Measurements from ENCODE around the gene RBM22.

Gene RBM22

DNA sequence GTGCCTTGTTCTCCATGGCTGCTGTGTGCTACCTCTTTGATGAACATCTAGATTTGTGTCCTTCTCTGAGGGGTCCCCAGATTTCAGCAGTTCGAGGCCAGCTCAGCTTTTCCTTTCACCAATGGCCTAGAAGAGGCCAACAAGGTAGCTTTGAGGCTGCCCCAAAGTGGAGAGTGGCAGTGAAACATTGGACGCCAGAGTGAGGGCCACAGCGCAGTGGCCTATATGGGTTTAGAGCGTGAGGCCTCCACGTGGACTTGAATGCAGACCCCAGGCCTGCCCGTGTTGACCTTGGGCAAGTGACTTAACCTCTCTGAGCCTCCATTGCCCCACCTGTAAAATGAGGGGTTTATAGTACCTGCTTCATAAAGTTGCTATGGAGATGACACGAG is 28.0 kb downstream of the RBM22 start:
- DNase-seq (ENCODE audit: low read depth, low spot score) = no peak
- Histone ChIP-seq H3K4me1 (ENCODE audit: control insufficient read depth, insufficient read depth, low read length) (peaks cover 8% of the 10 kb centered on the region), H3K27ac (ENCODE audit: low read length) (peak overlapping the region; percentile 5), H3K27me3 (ENCODE audit: control insufficient read depth, insufficient read depth, low read length) (no peaks in the 10 kb centered on the region), H3K4me3 (ENCODE audit: low read length) (peak overlapping the region; percentile 62; the same call in 1 of the 2 replicates), H3K36me3 (ENCODE audit: control insufficient read depth, insufficient read depth, low read length) (no peaks in the 10 kb centered on the region; the same call in 1 of the 2 replicates), H3K9me3 (ENCODE audit: control insufficient read depth, insufficient read depth, low read length) (no peaks in the 10 kb centered on the region)
- no CpG with 5 or more reads among the region's 7 CpGs for WGBS (ENCODE audit: insufficient coverage, insufficient read length)

DNA sequence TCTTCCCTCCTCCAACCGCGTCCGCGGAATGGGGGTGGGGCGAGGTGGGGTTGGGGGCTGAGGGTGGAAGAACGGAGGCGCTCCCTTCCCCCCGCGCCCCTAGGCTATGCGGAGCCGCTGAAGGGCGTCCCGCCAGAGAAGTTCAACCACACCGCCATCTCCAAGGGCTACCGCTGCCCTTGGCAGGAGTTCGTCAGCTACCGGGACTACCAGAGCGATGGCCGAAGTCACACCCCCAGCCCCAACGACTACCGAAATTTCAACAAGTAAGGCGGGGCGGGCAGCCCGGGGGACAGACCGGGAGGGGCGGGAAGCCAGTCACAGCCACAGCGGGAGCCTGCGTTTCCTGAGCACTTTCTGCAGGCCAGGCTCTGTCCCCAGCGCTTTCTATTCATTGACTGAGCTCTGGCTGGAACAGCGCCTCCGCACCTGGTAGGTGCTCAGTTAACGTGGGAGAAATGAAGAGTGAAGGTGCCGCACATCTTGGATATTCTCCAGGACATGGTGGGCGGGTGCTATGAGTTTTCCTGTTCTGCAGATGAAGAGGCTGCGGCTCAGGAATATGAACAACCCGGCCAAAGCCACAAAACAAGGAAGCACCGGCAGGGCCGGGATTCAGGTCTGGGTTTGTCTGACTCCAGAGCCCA is 28.5 kb downstream of the RBM22 start:
- peak overlapping the region; percentile 5 for H3K27ac ChIP-seq (ENCODE audit: low read length)
- no peaks in the 10 kb centered on the region for H3K27me3 ChIP-seq (ENCODE audit: control insufficient read depth, insufficient read depth, low read length)
- H3K4me1 ChIP-seq (ENCODE audit: control insufficient read depth, insufficient read depth, low read length) = peaks cover 8% of the 10 kb centered on the region
- DNase-seq (ENCODE audit: low read depth, low spot score) = no peak
- no CpG with 5 or more reads among the region's 38 CpGs for WGBS (ENCODE audit: insufficient coverage, insufficient read length)
- H3K36me3 ChIP-seq (ENCODE audit: control insufficient read depth, insufficient read depth, low read length) = no peaks in the 10 kb centered on the region; the same call in 1 of the 2 replicates
- H3K9me3 ChIP-seq (ENCODE audit: control insufficient read depth, insufficient read depth, low read length) = no peaks in the 10 kb centered on the region
- H3K4me3 ChIP-seq (ENCODE audit: low read length) = peak overlapping the region; percentile 62; the same call in 1 of the 2 replicates

- Histone ChIP-seq H3K27ac (ENCODE audit: low read length) (no peak overlapping the region), H3K27me3 (ENCODE audit: control insufficient read depth, insufficient read depth, low read length) (no peaks in the 10 kb centered on the region), H3K9me3 (ENCODE audit: control insufficient read depth, insufficient read depth, low read length) (no peaks in the 10 kb centered on the region), H3K36me3 (ENCODE audit: control insufficient read depth, insufficient read depth, low read length) (no peaks in the 10 kb centered on the region), H3K4me1 (ENCODE audit: control insufficient read depth, insufficient read depth, low read length) (peaks cover 8% of the 10 kb centered on the region), H3K4me3 (ENCODE audit: low read length) (peak overlapping the region; percentile 62)
- no CpG with 5 or more reads among the region's 51 CpGs for WGBS (ENCODE audit: insufficient coverage, insufficient read length)
- DNase-seq (ENCODE audit: low read depth, low spot score) = no peak
Measured at GRCh38 chr5:150671509-150672236, 29.2 kb downstream of the RBM22 start.

- Histone ChIP-seq H3K4me1 (ENCODE audit: control insufficient read depth, insufficient read depth, low read length) (peaks cover 8% of the 10 kb centered on the region), H3K9me3 (ENCODE audit: control insufficient read depth, insufficient read depth, low read length) (no peaks in the 10 kb centered on the region), H3K36me3 (ENCODE audit: control insufficient read depth, insufficient read depth, low read length) (no peaks in the 10 kb centered on the region), H3K27me3 (ENCODE audit: control insufficient read depth, insufficient read depth, low read length) (no peaks in the 10 kb centered on the region), H3K4me3 (ENCODE audit: low read length) (peak overlapping the region; percentile 62; the same call in 1 of the 2 replicates), H3K27ac (ENCODE audit: low read length) (no peak overlapping the region)
- DNase-seq (ENCODE audit: low read depth, low spot score) = no peak
- no CpG with 5 or more reads among the region's 2 CpGs for WGBS (ENCODE audit: insufficient coverage, insufficient read length)
Measured at GRCh38 chr5:150670948-150671310, 29.9 kb downstream of the RBM22 start.

DNA sequence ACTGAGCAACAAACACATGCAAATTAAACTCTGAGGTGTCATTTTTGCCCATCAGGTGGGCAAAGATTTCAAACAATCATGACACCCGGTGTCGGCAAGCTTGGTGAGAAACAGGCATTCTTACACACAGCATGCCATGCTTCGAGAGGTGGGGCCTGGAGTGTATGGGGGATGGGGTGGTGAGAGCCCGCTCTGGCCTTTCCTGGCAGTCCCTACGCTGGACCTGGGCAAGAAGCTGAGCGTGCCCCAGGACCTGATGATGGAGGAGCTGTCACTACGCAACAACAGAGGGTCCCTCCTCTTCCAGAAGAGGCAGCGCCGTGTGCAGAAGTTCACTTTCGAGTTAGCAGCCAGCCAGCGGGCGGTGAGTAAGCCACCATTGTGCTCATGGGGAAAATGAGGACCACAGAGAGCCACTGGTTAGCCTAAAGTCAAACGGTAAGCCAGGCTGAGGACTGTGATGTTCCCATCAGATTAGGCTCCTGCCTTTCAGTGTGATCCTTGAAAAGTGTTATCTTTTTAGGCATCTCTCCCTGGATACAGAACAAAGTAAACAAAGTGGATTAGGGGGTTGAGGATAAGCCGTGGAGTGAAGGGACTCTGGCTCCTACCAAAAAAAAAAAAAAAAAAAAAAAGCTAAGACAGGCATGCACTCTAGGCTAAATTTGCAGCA is 30.5 kb downstream of the RBM22 start:
- no peak for DNase-seq (ENCODE audit: low read depth, low spot score)
- H3K4me1 ChIP-seq (ENCODE audit: control insufficient read depth, insufficient read depth, low read length) = peaks cover 8% of the 10 kb centered on the region
- H3K27me3 ChIP-seq (ENCODE audit: control insufficient read depth, insufficient read depth, low read length) = no peaks in the 10 kb centered on the region
- no CpG with 5 or more reads among the region's 14 CpGs for WGBS (ENCODE audit: insufficient coverage, insufficient read length)
- no peak overlapping the region for H3K27ac ChIP-seq (ENCODE audit: low read length)
- H3K36me3 ChIP-seq (ENCODE audit: control insufficient read depth, insufficient read depth, low read length) = no peaks in the 10 kb centered on the region
- no peak overlapping the region for H3K4me3 ChIP-seq (ENCODE audit: low read length)
- no peaks in the 10 kb centered on the region for H3K9me3 ChIP-seq (ENCODE audit: control insufficient read depth, insufficient read depth, low read length)

DNA sequence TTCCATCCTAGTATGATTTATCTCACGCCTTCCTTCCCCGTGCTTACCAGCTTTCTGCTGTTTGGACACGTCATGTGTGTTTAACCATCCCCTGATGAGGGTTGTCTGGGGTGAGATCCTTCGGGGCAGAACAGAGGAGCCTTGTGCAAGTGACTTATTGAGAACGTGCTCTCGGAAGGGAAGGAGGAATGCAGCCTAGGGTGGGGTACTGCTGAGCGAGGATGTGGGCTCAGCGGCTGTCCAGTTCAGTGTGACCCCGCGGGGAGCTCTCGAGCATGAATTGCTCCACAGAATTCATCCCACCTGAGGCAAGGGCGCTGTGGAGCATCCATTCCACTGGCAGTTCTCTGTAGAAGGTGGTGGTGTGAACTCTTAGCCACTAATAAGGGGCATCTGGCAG is 35.8 kb downstream of the RBM22 start:
- Histone ChIP-seq H3K27me3 (ENCODE audit: control insufficient read depth, insufficient read depth, low read length) (no peaks in the 10 kb centered on the region), H3K36me3 (ENCODE audit: control insufficient read depth, insufficient read depth, low read length) (no peaks in the 10 kb centered on the region), H3K4me3 (ENCODE audit: low read length) (no peak overlapping the region), H3K27ac (ENCODE audit: low read length) (no peak overlapping the region), H3K9me3 (ENCODE audit: control insufficient read depth, insufficient read depth, low read length) (no peaks in the 10 kb centered on the region), H3K4me1 (ENCODE audit: control insufficient read depth, insufficient read depth, low read length) (peaks cover 4% of the 10 kb centered on the region)
- DNase-seq (ENCODE audit: low read depth, low spot score) = no peak
- no CpG with 5 or more reads among the region's 12 CpGs for WGBS (ENCODE audit: insufficient coverage, insufficient read length)

DNA sequence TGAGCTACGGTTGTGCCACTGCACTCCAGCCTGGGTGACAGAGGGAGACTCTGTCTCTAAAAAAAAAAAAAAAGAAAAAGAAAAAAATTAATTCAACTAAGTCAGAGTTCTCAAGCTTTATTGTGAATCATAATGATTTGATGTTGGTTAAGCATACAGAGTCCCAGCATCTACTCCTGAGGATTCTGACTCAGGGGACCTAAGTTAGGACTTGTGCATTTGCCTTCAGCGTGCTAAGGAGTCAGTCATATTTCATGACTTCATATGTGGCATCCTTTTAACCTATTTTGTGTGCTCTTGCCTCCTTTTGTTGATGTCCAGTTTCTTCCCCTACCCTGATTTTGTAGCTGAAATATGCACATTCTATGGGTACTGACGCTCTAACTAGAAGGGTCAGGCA is 36.9 kb downstream of the RBM22 start:
- Histone ChIP-seq H3K27ac (ENCODE audit: low read length) (no peak overlapping the region), H3K4me1 (ENCODE audit: control insufficient read depth, insufficient read depth, low read length) (peaks cover 4% of the 10 kb centered on the region), H3K9me3 (ENCODE audit: control insufficient read depth, insufficient read depth, low read length) (no peaks in the 10 kb centered on the region), H3K27me3 (ENCODE audit: control insufficient read depth, insufficient read depth, low read length) (no peaks in the 10 kb centered on the region), H3K4me3 (ENCODE audit: low read length) (no peak overlapping the region), H3K36me3 (ENCODE audit: control insufficient read depth, insufficient read depth, low read length) (no peaks in the 10 kb centered on the region)
- DNase-seq (ENCODE audit: low read depth, low spot score) = no peak
- no CpG with 5 or more reads among the region's 3 CpGs for WGBS (ENCODE audit: insufficient coverage, insufficient read length)

DNA sequence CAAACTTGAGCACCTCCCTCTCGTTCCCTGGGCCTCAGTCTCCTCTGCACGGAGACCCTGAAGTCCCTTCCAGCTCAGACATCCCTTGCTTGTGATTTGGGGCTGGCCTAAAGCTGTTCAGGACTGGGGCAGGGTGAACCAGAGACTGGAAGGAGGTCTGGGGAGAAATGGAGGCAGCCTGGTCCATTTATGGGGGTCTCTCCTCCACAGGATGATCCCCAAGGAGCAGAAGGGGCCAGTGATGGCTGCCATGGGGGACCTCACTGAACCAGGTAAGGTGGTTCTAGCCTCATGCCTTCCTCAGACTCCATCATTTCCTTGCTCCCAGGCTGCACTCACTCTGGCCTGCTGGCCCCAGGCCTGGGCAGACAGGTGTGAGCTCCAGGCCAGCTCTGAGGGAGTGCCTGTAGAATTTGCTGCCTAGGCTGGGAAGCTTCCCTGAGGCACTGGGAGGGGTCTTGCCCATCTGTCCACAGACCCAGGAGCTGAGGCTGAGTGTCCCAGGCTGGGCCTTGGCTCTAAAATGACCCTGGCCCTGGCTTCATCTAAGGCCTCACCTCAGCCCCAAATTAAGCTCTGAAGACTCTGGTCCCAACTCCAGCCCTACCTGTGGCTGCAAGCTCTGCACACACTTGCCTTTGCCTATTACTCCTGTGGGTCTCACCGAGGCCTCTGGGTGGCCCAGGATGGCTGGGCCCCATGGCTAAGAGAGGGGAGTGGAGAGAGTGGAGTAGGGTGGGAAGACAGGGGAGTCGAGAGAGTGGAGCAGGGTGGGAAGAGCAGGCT is 37.9 kb downstream of the RBM22 start:
- H3K27ac ChIP-seq (ENCODE audit: low read length) = no peak overlapping the region
- H3K27me3 ChIP-seq (ENCODE audit: control insufficient read depth, insufficient read depth, low read length) = no peaks in the 10 kb centered on the region
- H3K4me1 ChIP-seq (ENCODE audit: control insufficient read depth, insufficient read depth, low read length) = peaks cover 4% of the 10 kb centered on the region
- H3K9me3 ChIP-seq (ENCODE audit: control insufficient read depth, insufficient read depth, low read length) = no peaks in the 10 kb centered on the region
- WGBS (ENCODE audit: insufficient coverage, insufficient read length) = no CpG with 5 or more reads among the region's 4 CpGs
- H3K4me3 ChIP-seq (ENCODE audit: low read length) = no peak overlapping the region
- DNase-seq (ENCODE audit: low read depth, low spot score) = no peak
- no peaks in the 10 kb centered on the region for H3K36me3 ChIP-seq (ENCODE audit: control insufficient read depth, insufficient read depth, low read length)

DNA sequence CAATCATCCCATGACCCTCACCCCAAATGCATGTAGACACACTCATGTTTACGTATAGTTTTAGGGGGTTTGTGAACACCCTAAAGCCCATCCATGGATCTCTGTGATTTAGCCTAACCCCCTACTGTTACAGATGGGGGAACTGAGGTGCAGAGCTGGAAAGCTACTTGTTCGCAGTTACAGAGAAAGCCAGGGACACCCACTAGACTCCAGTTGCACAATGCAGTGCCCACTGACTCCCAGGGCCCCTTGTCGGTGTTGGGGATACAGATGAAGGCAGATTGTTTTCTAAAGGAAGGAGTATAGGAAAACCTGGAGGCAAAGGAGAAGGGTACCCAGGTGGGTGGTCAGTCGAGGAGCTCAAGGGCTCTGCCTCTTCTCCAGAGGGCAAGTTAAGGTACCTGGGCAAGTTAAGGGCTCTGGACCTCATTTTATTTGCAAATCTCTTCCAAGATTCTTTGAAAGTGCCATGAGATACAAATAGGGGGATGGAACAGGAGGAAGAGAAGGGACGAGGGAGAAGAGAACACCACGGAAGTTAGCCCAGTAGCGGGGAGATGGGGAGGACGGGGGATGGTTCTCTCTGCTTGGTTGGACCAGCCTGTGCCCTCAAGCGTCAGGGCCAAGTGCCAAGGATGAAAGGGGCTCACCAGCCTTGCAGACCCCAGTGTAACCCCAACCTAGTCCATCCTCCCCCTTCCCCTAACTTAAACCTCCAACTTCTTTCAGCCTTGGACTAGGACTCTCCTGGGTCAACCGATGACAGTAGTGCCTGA is 38.9 kb downstream of the RBM22 start:
- peaks cover 5% of the 10 kb centered on the region for H3K4me1 ChIP-seq (ENCODE audit: control insufficient read depth, insufficient read depth, low read length)
- no peaks in the 10 kb centered on the region for H3K36me3 ChIP-seq (ENCODE audit: control insufficient read depth, insufficient read depth, low read length)
- no peaks in the 10 kb centered on the region for H3K9me3 ChIP-seq (ENCODE audit: control insufficient read depth, insufficient read depth, low read length)
- no peak overlapping the region for H3K27ac ChIP-seq (ENCODE audit: low read length)
- no peaks in the 10 kb centered on the region for H3K27me3 ChIP-seq (ENCODE audit: control insufficient read depth, insufficient read depth, low read length)
- H3K4me3 ChIP-seq (ENCODE audit: low read length) = no peak overlapping the region
- DNase-seq (ENCODE audit: low read depth, low spot score) = no peak
- WGBS (ENCODE audit: insufficient coverage, insufficient read length) = no CpG with 5 or more reads among the region's 10 CpGs

All from iPS DF 6.9 (cell line).